ENCODE data around the gene TMEM151B. TPM values are rescaled to one million over a fixed set of nuclear protein-coding genes. Genes with fewer than 3 reads are reported as not detected.

The TMEM151B gene
- total and polyA plus RNA-seq, 9 of the 15 experiments (the other 6 are each of a cell fraction or from before 2014, with no cell fraction given): not detected

DNA sequence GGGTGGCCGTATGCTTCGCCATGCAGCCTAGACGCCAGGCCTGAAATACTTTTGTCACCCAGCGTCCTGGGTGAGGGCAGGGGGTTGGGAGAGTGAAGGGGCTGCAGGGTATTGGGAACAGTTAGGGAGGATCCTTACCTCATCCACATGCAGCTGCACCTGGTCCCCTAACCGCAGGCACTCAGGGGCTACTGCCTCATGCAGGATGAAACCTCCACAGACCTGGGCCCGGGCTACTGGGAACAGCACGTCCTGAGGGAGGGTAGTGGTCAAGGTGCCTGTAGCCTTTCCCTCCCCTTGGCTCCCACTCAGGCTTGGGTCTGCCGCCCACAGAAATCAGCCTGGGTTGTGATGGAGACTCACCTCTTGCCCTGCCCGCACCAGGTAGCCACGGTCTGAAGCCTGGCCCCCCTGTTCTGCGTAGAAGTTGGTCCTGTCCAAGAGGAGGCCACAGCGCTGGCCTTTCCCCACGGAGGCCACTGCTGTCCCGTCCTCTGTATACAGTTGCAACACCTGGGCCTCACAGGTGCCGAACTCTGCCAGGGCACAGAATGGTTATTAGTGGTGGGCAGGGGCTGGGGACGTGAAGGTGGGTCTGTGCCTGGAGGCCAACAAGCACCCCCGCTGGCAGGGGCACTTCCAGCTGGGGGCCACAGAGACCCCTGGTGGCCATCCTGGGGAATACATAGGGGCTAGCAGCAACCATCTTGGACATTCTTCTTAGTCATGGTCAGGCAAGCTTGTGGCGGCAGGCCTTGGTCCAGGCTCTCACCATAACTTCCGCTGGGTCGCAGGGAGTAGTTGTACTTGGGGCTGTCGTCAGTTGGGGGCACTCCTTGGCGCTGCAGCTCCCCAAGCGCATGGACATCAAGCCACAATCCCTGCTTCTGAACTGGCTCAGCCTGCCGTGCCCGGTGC, 34.3 kb downstream of the TMEM151B start (continued):
- TF ChIP-seq, protein P1, sequence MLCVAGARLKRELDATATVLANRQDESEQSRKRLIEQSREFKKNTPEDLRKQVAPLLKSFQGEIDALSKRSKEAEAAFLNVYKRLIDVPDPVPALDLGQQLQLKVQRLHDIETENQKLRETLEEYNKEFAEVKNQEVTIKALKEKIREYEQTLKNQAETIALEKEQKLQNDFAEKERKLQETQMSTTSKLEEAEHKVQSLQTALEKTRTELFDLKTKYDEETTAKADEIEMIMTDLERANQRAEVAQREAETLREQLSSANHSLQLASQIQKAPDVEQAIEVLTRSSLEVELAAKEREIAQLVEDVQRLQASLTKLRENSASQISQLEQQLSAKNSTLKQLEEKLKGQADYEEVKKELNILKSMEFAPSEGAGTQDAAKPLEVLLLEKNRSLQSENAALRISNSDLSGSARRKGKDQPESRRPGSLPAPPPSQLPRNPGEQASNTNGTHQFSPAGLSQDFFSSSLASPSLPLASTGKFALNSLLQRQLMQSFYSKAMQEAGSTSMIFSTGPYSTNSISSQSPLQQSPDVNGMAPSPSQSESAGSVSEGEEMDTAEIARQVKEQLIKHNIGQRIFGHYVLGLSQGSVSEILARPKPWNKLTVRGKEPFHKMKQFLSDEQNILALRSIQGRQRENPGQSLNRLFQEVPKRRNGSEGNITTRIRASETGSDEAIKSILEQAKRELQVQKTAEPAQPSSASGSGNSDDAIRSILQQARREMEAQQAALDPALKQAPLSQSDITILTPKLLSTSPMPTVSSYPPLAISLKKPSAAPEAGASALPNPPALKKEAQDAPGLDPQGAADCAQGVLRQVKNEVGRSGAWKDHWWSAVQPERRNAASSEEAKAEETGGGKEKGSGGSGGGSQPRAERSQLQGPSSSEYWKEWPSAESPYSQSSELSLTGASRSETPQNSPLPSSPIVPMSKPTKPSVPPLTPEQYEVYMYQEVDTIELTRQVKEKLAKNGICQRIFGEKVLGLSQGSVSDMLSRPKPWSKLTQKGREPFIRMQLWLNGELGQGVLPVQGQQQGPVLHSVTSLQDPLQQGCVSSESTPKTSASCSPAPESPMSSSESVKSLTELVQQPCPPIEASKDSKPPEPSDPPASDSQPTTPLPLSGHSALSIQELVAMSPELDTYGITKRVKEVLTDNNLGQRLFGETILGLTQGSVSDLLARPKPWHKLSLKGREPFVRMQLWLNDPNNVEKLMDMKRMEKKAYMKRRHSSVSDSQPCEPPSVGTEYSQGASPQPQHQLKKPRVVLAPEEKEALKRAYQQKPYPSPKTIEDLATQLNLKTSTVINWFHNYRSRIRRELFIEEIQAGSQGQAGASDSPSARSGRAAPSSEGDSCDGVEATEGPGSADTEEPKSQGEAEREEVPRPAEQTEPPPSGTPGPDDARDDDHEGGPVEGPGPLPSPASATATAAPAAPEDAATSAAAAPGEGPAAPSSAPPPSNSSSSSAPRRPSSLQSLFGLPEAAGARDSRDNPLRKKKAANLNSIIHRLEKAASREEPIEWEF (CRISPR knock-in tag; IDR thresholded peaks at IDR 0.05): no peak
- TF ChIP-seq, protein P2, sequence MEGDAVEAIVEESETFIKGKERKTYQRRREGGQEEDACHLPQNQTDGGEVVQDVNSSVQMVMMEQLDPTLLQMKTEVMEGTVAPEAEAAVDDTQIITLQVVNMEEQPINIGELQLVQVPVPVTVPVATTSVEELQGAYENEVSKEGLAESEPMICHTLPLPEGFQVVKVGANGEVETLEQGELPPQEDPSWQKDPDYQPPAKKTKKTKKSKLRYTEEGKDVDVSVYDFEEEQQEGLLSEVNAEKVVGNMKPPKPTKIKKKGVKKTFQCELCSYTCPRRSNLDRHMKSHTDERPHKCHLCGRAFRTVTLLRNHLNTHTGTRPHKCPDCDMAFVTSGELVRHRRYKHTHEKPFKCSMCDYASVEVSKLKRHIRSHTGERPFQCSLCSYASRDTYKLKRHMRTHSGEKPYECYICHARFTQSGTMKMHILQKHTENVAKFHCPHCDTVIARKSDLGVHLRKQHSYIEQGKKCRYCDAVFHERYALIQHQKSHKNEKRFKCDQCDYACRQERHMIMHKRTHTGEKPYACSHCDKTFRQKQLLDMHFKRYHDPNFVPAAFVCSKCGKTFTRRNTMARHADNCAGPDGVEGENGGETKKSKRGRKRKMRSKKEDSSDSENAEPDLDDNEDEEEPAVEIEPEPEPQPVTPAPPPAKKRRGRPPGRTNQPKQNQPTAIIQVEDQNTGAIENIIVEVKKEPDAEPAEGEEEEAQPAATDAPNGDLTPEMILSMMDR (IDR thresholded peaks at IDR 0.05 in 2 of 3, conservative IDR thresholded peaks at IDR 0.05 in 1 of 3; ENCODE audit: insufficient read depth in 2 of 3, low read depth in 1 of 3, low read length in 3 of 3): peak; percentile 88 to 94 (median 90)
- TF ChIP-seq SRSF9 (IDR thresholded peaks at IDR 0.05; ENCODE audit: borderline replicate concordance, low read depth, low read length) (no peak), POLR2G (IDR thresholded peaks at IDR 0.05; ENCODE audit: low read depth, low read length) (peak; percentile 49), KDM1A (IDR thresholded peaks at IDR 0.05) (no peak), DMBX1 (CRISPR knock-in tag; IDR thresholded peaks at IDR 0.05; ENCODE audit: borderline replicate concordance) (no peak), ZNF644 (tag; IDR thresholded peaks at IDR 0.05; ENCODE audit: low read depth) (no peak), POLR2AphosphoS2 (IDR thresholded peaks at IDR 0.05; ENCODE audit: low read length) (no peak)
- TF ChIP-seq, protein P3, sequence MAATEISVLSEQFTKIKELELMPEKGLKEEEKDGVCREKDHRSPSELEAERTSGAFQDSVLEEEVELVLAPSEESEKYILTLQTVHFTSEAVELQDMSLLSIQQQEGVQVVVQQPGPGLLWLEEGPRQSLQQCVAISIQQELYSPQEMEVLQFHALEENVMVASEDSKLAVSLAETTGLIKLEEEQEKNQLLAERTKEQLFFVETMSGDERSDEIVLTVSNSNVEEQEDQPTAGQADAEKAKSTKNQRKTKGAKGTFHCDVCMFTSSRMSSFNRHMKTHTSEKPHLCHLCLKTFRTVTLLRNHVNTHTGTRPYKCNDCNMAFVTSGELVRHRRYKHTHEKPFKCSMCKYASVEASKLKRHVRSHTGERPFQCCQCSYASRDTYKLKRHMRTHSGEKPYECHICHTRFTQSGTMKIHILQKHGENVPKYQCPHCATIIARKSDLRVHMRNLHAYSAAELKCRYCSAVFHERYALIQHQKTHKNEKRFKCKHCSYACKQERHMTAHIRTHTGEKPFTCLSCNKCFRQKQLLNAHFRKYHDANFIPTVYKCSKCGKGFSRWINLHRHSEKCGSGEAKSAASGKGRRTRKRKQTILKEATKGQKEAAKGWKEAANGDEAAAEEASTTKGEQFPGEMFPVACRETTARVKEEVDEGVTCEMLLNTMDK (IDR thresholded peaks at IDR 0.05; ENCODE audit: borderline replicate concordance, insufficient read depth, low read depth, low read length, poor library complexity, severe bottlenecking): peak; percentile 8
- TF ChIP-seq, protein P4, sequence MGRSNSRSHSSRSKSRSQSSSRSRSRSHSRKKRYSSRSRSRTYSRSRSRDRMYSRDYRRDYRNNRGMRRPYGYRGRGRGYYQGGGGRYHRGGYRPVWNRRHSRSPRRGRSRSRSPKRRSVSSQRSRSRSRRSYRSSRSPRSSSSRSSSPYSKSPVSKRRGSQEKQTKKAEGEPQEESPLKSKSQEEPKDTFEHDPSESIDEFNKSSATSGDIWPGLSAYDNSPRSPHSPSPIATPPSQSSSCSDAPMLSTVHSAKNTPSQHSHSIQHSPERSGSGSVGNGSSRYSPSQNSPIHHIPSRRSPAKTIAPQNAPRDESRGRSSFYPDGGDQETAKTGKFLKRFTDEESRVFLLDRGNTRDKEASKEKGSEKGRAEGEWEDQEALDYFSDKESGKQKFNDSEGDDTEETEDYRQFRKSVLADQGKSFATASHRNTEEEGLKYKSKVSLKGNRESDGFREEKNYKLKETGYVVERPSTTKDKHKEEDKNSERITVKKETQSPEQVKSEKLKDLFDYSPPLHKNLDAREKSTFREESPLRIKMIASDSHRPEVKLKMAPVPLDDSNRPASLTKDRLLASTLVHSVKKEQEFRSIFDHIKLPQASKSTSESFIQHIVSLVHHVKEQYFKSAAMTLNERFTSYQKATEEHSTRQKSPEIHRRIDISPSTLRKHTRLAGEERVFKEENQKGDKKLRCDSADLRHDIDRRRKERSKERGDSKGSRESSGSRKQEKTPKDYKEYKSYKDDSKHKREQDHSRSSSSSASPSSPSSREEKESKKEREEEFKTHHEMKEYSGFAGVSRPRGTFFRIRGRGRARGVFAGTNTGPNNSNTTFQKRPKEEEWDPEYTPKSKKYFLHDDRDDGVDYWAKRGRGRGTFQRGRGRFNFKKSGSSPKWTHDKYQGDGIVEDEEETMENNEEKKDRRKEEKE (IDR thresholded peaks at IDR 0.05; ENCODE audit: borderline replicate concordance in 1 of 2, control insufficient read depth in 1 of 2, low read depth in 2 of 2, low read length in 1 of 2): no peak

Measured in K562 (cell line).